22Rv1 (cell line): ENCODE measurements around the gene DIP2C.

Experiments used
- ZFX ChIP-seq: fragments of 450-650 bp; IDR thresholded peaks from 2 replicates; pipeline ENCODE4 v1.6.1; 2017; ENCODE audit warnings: antibody characterized with exemption, borderline replicate concordance
- TF ChIP-seq, protein P1 (sequence below): fragments of 450-650 bp; IDR thresholded peaks from 2 replicates; pipeline ENCODE4 v1.5.1; 2017; ENCODE audit warnings: mild to moderate bottlenecking

DNA sequence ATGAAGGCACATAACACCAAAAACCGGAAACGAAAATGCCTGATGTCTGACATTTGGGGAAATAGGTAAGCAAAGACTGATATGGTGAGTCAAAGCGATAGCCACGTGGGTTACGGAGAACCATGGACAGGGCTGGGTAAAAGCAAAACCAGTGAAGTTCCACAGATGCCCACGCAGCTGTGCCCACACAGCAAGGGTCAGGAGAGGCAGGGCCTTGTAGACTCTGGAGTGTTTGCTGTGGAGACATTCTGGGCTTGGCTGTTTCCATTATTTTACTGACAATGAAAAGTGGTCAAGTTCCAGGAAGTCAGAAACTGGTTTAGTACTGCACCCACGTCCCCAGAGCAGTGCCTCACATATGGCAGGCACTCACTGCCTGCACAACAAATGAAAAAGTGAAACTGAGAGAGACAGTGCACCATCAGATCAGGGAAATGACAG, 405.5 kb downstream of the DIP2C start:
- TF ChIP-seq, protein P1, sequence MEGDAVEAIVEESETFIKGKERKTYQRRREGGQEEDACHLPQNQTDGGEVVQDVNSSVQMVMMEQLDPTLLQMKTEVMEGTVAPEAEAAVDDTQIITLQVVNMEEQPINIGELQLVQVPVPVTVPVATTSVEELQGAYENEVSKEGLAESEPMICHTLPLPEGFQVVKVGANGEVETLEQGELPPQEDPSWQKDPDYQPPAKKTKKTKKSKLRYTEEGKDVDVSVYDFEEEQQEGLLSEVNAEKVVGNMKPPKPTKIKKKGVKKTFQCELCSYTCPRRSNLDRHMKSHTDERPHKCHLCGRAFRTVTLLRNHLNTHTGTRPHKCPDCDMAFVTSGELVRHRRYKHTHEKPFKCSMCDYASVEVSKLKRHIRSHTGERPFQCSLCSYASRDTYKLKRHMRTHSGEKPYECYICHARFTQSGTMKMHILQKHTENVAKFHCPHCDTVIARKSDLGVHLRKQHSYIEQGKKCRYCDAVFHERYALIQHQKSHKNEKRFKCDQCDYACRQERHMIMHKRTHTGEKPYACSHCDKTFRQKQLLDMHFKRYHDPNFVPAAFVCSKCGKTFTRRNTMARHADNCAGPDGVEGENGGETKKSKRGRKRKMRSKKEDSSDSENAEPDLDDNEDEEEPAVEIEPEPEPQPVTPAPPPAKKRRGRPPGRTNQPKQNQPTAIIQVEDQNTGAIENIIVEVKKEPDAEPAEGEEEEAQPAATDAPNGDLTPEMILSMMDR, result no peak
- TF ChIP-seq ZFX, result no peak
